Mucosa of rectum (tissue), 2 donors: Measurements from ENCODE around the gene SLC22A13.

Source experiments
- H3K27ac ChIP-seq, 2 donors: one replicate each; pipeline ENCODE4 v1.7.0; 2013; ENCODE audit warnings: inconsistent platforms in 2 of 2, low read depth in 2 of 2, low read length in 2 of 2
- H3K27me3 ChIP-seq, 2 donors: one replicate each; pipeline ENCODE4 v1.7.0; 2013; ENCODE audit warnings: low read length in 2 of 2; ENCODE audit not compliant: control insufficient read depth in 2 of 2, insufficient read depth in 2 of 2
- H3K36me3 ChIP-seq, 2 donors: one replicate each; pipeline ENCODE4 v1.7.0; 2013; ENCODE audit warnings: low read length in 2 of 2; ENCODE audit not compliant: control insufficient read depth in 2 of 2, insufficient read depth in 2 of 2
- H3K4me1 ChIP-seq, 2 donors: one replicate each; pipeline ENCODE4 v1.7.0; 2013; ENCODE audit warnings: low read length in 2 of 2, mild to moderate bottlenecking in 1 of 2; ENCODE audit not compliant: control insufficient read depth in 2 of 2, insufficient read depth in 2 of 2
- H3K4me3 ChIP-seq, 2 donors: one replicate each; pipeline ENCODE4 v1.7.0; 2013; ENCODE audit warnings: low read length in 2 of 2
- H3K9ac ChIP-seq, 2 donors: one replicate each; pipeline ENCODE4 v1.7.0; 2013; ENCODE audit warnings: low read length in 2 of 2, low read depth in 1 of 2, mild to moderate bottlenecking in 1 of 2
- H3K9me3 ChIP-seq, 2 donors: one replicate each; pipeline ENCODE4 v1.7.0; 2013; ENCODE audit warnings: low read length in 2 of 2; ENCODE audit not compliant: control insufficient read depth in 2 of 2
- donor health status: healthy.
- donor health status: Normal muscosa, but diverticular disease.

Gene SLC22A13

DNA sequence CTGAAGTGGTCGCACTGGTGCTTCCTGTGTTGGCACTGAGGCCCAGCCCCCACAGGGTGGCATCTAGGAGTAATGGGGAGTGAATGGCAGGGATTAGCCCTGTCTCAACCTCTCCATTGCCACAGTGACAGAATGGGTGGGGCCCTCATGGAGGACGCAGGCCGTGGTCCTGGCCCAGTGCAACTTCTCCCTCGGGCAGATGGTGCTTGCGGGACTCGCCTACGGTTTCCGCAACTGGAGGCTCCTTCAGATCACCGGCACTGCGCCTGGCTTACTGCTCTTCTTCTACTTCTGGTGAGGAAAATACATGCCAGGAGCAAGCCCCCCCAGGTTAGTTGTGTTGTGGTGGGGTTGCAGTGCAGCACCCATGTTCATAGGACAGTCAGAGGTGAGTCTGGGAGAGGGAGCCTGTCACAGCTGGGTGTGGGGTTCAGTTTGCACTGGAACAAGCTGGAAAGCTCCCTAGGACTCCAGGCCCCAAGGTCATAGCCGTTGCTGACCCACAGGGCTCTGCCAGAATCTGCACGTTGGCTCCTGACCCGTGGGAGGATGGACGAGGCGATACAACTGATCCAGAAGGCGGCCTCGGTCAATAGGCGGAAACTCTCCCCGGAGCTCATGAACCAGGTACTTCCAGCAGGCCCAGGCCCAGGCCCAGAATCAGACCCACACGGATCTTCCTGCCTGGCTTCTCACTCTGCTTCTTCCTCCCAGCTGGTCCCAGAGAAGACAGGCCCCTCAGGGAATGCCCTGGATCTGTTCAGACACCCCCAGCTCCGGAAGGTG is 9.4 kb downstream of the SLC22A13 start:
- H3K4me3 ChIP-seq = no peak overlapping the region
- no peaks in the 10 kb centered on the region for H3K4me1 ChIP-seq
- H3K27ac ChIP-seq = no peak overlapping the region
- H3K9ac ChIP-seq = no peak overlapping the region
- peaks cover 0 to 3% of the 10 kb centered on the region in 2 donors for H3K36me3 ChIP-seq
- no peaks in the 10 kb centered on the region for H3K27me3 ChIP-seq
- no peaks in the 10 kb centered on the region for H3K9me3 ChIP-seq

- H3K4me1 ChIP-seq = no peaks in the 10 kb centered on the region
- H3K27me3 ChIP-seq = no peaks in the 10 kb centered on the region
- H3K9me3 ChIP-seq = no peaks in the 10 kb centered on the region
- H3K36me3 ChIP-seq = peaks cover 0 to 3% of the 10 kb centered on the region in 2 donors
- no peak overlapping the region for H3K9ac ChIP-seq
- H3K27ac ChIP-seq = no peak overlapping the region
- no peak overlapping the region for H3K4me3 ChIP-seq
Measured at GRCh38 chr3:38275658-38276057, 10.0 kb downstream of the SLC22A13 start.

- H3K36me3 ChIP-seq = peaks cover 0 to 3% of the 10 kb centered on the region in 2 donors
- H3K27ac ChIP-seq = no peak overlapping the region
- no peaks in the 10 kb centered on the region for H3K9me3 ChIP-seq
- no peaks in the 10 kb centered on the region for H3K4me1 ChIP-seq
- no peak overlapping the region for H3K4me3 ChIP-seq
- H3K9ac ChIP-seq = no peak overlapping the region
- H3K27me3 ChIP-seq = no peaks in the 10 kb centered on the region
Measured at GRCh38 chr3:38276081-38276916, 10.7 kb downstream of the SLC22A13 start.

- Histone ChIP-seq H3K36me3 (peaks cover 0 to 3% of the 10 kb centered on the region in 2 donors), H3K4me1 (no peaks in the 10 kb centered on the region)
Measured at GRCh38 chr3:38276917-38277630, 11.5 kb downstream of the SLC22A13 start.

GRCh38 chr3:38278841-38279240 is 13.2 kb downstream of the SLC22A13 start:
- no peak overlapping the region for H3K9ac ChIP-seq
- no peaks in the 10 kb centered on the region for H3K9me3 ChIP-seq
- no peak overlapping the region for H3K4me3 ChIP-seq
- H3K4me1 ChIP-seq = no peaks in the 10 kb centered on the region
- no peaks in the 10 kb centered on the region for H3K27me3 ChIP-seq
- peaks cover 0 to 3% of the 10 kb centered on the region in 2 donors for H3K36me3 ChIP-seq
- no peak overlapping the region for H3K27ac ChIP-seq

More at GRCh38 chr3:38276917-38277630, 11.5 kb downstream of the SLC22A13 start:
- Histone ChIP-seq H3K27ac (no peak overlapping the region), H3K9ac (no peak overlapping the region), H3K9me3 (no peaks in the 10 kb centered on the region), H3K4me3 (no peak overlapping the region), H3K27me3 (no peaks in the 10 kb centered on the region)

DNA sequence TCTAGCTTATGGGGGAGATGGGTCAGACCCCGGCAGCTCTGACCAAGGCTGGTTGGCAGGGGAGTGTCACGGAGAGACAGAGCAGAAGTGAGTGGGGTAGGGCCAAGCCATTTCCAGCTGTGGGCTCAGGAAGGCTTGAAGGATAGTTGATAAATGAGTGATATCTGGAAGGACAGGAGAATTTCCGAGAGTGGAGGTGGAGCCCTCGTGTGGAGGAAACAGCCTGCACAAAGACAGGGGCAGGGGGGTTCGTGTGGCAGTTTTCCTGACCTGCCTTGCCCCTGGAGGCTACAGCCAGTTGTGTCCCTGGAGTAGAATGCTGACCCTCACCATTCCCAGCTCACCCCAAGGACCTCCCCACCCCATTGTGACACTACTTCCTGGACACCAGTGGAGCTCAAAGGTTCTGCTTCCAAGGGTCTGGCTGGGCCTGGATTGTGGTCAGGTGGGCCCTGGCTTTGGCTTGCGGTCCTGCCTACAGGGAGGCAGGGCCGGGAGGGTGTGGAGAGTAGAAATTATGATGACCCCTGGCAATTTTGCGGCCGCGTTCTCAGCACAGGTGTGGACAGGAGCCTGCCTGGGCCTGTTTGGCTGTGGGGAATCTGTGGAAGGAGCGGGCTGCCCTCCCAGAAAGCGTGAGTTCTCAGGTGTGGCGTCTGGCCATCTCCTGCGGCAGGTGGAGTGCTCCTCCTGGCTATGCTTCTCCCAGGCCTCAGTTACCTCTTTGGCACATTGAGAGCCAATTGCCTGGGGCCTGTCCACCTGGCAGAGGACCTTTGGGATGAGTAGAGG is 16.5 kb downstream of the SLC22A13 start, which contains the start of gene SLC22A14:
TSS of gene SLC22A14 (plus strand) at position 400 of the 792 bp plus-strand sequence. CDS start 23,733 bp downstream, outside the sequence.
- Histone ChIP-seq H3K9me3 (no peaks in the 10 kb centered on the region), H3K27ac (no peak within 1 kb of the TSS), H3K27me3 (no peaks in the 10 kb centered on the region), H3K4me3 (no peak within 1 kb of the TSS), H3K36me3 (no peaks in the 10 kb centered on the region), H3K4me1 (no peaks in the 10 kb centered on the region), H3K9ac (no peak within 1 kb of the TSS)

- H3K4me1 ChIP-seq = no peaks in the 10 kb centered on the region
- H3K4me3 ChIP-seq = no peak overlapping the region
- no peak overlapping the region for H3K27ac ChIP-seq
- no peaks in the 10 kb centered on the region for H3K27me3 ChIP-seq
- H3K9me3 ChIP-seq = no peaks in the 10 kb centered on the region
- no peak overlapping the region for H3K9ac ChIP-seq
- no peaks in the 10 kb centered on the region for H3K36me3 ChIP-seq
Measured at GRCh38 chr3:38283810-38284755, 18.5 kb downstream of the SLC22A13 start.

GRCh38 chr3:38284756-38285150 is 19.1 kb downstream of the SLC22A13 start:
- H3K4me3 ChIP-seq = no peak overlapping the region
- H3K27me3 ChIP-seq = no peaks in the 10 kb centered on the region
- H3K9ac ChIP-seq = no peak overlapping the region
- no peaks in the 10 kb centered on the region for H3K9me3 ChIP-seq
- no peaks in the 10 kb centered on the region for H3K4me1 ChIP-seq
- no peaks in the 10 kb centered on the region for H3K36me3 ChIP-seq
- no peak overlapping the region for H3K27ac ChIP-seq
